ENCODE measurements around the gene FLYWCH1.
A peak's percentile ranks its signal among the peaks of the same experiment; 100 is the strongest.

FLYWCH1 gene

GRCh38 chr16:2871926-2872325, 39.8 kb upstream of the FLYWCH1 start:
- DNase-seq = no peak
- no peaks in the 10 kb centered on the region for H3K9me3 Mint-ChIP-seq
- peaks cover 17% of the 10 kb centered on the region for H3K4me1 Mint-ChIP-seq
- H3K36me3 Mint-ChIP-seq (ENCODE audit: low read depth) = no peaks in the 10 kb centered on the region
- peaks cover 94% of the 10 kb centered on the region for H3K27me3 Mint-ChIP-seq (ENCODE audit: low read depth, poor library complexity)
- no peak overlapping the region for H3K4me3 Mint-ChIP-seq
- TF ChIP-seq CTCF (IDR thresholded peaks at IDR 0.05) = no peak
- H3K27ac Mint-ChIP-seq = no peak overlapping the region

- Mint-ChIP-seq H3K9me3 (no peaks in the 10 kb centered on the region), H3K36me3 (ENCODE audit: low read depth) (no peaks in the 10 kb centered on the region), H3K27me3 (ENCODE audit: low read depth, poor library complexity) (peaks cover 96% of the 10 kb centered on the region), H3K27ac (no peak overlapping the region), H3K4me1 (peaks cover 17% of the 10 kb centered on the region), H3K4me3 (no peak overlapping the region)
- TF ChIP-seq CTCF (IDR thresholded peaks at IDR 0.05) = no peak
- DNase-seq = no peak
These were observed 37.5 kb upstream of the FLYWCH1 start for GRCh38 chr16:2874032-2874911.

- H3K27ac Mint-ChIP-seq = no peak overlapping the region
- H3K4me3 Mint-ChIP-seq = no peak overlapping the region
- H3K27me3 Mint-ChIP-seq (ENCODE audit: low read depth, poor library complexity) = peaks cover 94% of the 10 kb centered on the region
- H3K4me1 Mint-ChIP-seq = peaks cover 17% of the 10 kb centered on the region
- DNase-seq = peak; percentile 66
- H3K9me3 Mint-ChIP-seq = peaks cover 2% of the 10 kb centered on the region
- TF ChIP-seq CTCF (IDR thresholded peaks at IDR 0.05) = peak; percentile 89
- no peaks in the 10 kb centered on the region for H3K36me3 Mint-ChIP-seq (ENCODE audit: low read depth)
These were observed 36.8 kb upstream of the FLYWCH1 start for GRCh38 chr16:2874912-2875362.

GRCh38 chr16:2879854-2880508, 31.8 kb upstream of the FLYWCH1 start:
- peaks cover 5% of the 10 kb centered on the region for H3K9me3 Mint-ChIP-seq
- TF ChIP-seq CTCF (IDR thresholded peaks at IDR 0.05) = no peak
- no peak overlapping the region for H3K27ac Mint-ChIP-seq
- H3K4me3 Mint-ChIP-seq = peak overlapping the region; percentile 11
- peaks cover 58% of the 10 kb centered on the region for H3K27me3 Mint-ChIP-seq (ENCODE audit: low read depth, poor library complexity)
- H3K36me3 Mint-ChIP-seq (ENCODE audit: low read depth) = no peaks in the 10 kb centered on the region
- DNase-seq = no peak
- peaks cover 8% of the 10 kb centered on the region for H3K4me1 Mint-ChIP-seq

GRCh38 chr16:2881783-2882649, 29.7 kb upstream of the FLYWCH1 start:
- Mint-ChIP-seq H3K4me1 (peaks cover 8% of the 10 kb centered on the region), H3K27me3 (ENCODE audit: low read depth, poor library complexity) (peaks cover 39% of the 10 kb centered on the region), H3K4me3 (peak overlapping the region; percentile 87), H3K36me3 (ENCODE audit: low read depth) (peaks cover 9% of the 10 kb centered on the region), H3K27ac (no peak overlapping the region), H3K9me3 (peaks cover 5% of the 10 kb centered on the region)
- TF ChIP-seq CTCF (IDR thresholded peaks at IDR 0.05) = no peak
- DNase-seq = peak; percentile 66

Data from nephron progenitor cell (in vitro differentiated cells).